ENCODE data around the gene GRAMD4. TPM values are rescaled to one million over a fixed set of nuclear protein-coding genes. Genes with fewer than 3 reads are reported as not detected.
A peak's percentile ranks its signal among the peaks of the same experiment; 100 is the strongest.

The GRAMD4 gene
- total and polyA plus RNA-seq, 2 donors (not counting 1 experiment from before 2014, with no cell fraction given) = 17.0 to 88.1 TPM

DNA sequence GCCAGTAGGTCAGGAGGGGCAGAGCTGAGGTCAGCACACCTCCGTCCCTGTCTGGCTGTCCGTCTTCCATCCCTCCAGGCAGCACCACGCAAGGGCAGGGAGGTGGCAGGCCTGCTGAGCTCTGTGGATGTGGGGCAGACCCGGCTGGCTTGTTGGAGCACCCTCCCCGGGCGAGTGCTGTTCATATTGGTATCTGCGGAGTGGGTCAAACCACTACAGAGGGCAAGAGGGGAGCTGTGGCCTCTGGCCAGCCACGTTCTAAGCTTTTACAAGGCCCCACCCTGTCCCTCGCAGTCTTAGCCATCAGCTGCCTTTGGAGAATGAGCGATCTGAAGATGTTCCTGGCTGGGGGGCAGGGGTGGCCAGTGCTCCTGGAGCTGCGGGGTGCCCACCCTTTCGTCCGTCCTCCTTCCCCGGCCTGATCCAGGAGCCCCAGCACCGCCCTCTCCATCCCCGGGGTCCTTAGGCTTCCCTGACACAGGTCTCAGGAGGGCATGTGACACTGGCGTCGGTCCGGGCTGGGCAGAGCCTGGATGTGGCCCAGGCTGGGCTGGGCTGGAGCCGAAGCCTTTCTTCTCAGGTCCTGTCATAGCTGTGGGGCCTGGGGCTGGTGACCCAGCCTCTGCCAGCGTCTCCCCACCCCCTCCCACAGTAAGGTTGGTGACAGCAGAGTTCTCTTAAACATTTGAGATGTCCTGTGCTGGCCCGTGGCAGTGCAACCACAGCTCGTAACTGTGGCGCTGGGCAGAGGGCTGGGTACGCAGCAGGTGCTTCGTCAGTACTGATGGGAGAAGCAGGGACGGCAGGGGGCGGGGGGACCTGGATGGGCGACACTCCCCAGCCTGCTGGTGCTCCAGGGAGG is 31.7 kb upstream of the GRAMD4 start:
- Histone ChIP-seq H3K27ac (ENCODE audit: low read length in 2 of 2) (peak overlapping the region; percentile 92 to 99), H3K4me3 (ENCODE audit: control extremely low read depth in 1 of 5, extremely low read depth in 1 of 5, insufficient read depth in 1 of 5, low read depth in 2 of 5, low read length in 4 of 5) (peak overlapping the region in 4 of 5 experiments; percentile 23 to 52 (median 46)), H2AFZ (ENCODE audit: insufficient read depth, low read depth, low read length, poor library complexity, severe bottlenecking) (peak overlapping the region; percentile 5), H3K9me3 (ENCODE audit: control extremely low read depth in 1 of 3, control insufficient read depth in 2 of 3, insufficient read depth in 1 of 3, low read length in 2 of 3) (no peaks in the 10 kb centered on the region), H3K79me2 (ENCODE audit: control insufficient read depth, insufficient read depth, low read length) (peaks cover 74% of the 10 kb centered on the region), H3K9ac (ENCODE audit: low read length) (peak overlapping the region; percentile 58), H3K27me3 (replicated peaks in 1 of 4; ENCODE audit: control extremely low read depth in 1 of 4, control insufficient read depth in 3 of 4, insufficient read depth in 4 of 4, low read length in 3 of 4) (no peaks in the 10 kb centered on the region), H4K20me1 (ENCODE audit: control insufficient read depth, insufficient read depth, low read length, poor library complexity, severe bottlenecking) (no peaks in the 10 kb centered on the region), H3K4me1 (ENCODE audit: control insufficient read depth in 2 of 2, insufficient read depth in 2 of 2, low read length in 2 of 2) (peaks cover 68 to 90% of the 10 kb centered on the region in 2 donors), H3K4me2 (replicated peaks; ENCODE audit: low read depth, low read length, poor library complexity, severe bottlenecking) (peak overlapping the region; percentile 82), H3K36me3 (replicated peaks in 1 of 2; ENCODE audit: control extremely low read depth in 1 of 2, control insufficient read depth in 1 of 2, extremely low read depth in 1 of 2, insufficient read depth in 2 of 2, low read length in 1 of 2) (no peaks in the 10 kb centered on the region)
- no peaks in the 10 kb centered on the region for H3K27me3 Mint-ChIP-seq
- WGBS (ENCODE audit: insufficient coverage) = 61% methylated on average over 22 of the region's 29 CpGs
- ATAC-seq (ENCODE audit: low read depth) (no peak), DNase-seq (peak; percentile 54)
- peak overlapping the region; percentile 91 for H3K4me3 Mint-ChIP-seq
- TF ChIP-seq, protein P1, sequence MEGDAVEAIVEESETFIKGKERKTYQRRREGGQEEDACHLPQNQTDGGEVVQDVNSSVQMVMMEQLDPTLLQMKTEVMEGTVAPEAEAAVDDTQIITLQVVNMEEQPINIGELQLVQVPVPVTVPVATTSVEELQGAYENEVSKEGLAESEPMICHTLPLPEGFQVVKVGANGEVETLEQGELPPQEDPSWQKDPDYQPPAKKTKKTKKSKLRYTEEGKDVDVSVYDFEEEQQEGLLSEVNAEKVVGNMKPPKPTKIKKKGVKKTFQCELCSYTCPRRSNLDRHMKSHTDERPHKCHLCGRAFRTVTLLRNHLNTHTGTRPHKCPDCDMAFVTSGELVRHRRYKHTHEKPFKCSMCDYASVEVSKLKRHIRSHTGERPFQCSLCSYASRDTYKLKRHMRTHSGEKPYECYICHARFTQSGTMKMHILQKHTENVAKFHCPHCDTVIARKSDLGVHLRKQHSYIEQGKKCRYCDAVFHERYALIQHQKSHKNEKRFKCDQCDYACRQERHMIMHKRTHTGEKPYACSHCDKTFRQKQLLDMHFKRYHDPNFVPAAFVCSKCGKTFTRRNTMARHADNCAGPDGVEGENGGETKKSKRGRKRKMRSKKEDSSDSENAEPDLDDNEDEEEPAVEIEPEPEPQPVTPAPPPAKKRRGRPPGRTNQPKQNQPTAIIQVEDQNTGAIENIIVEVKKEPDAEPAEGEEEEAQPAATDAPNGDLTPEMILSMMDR (IDR thresholded peaks at IDR 0.05) = no peak
- no peak for TF ChIP-seq EZH2 (IDR thresholded peaks at IDR 0.05; ENCODE audit: borderline replicate concordance, insufficient read depth, low read depth, low read length, poor library complexity, severe bottlenecking)
- intact Hi-C loops (cut with micrococcal nuclease) = no loop called here
- ChIA-PET CTCF (interaction anchor here (1.0 to 2.5 kb wide), 6 partner anchors 10 to 150 kb away, joined by 3 to 16 read pairs (median 4); no protein-coding TSS in a partner anchor), POLR2A (interaction anchor here (0.5 to 2.3 kb wide), 8 partner anchors 11 to 180 kb away, joined by 3 to 17 read pairs (median 4); no protein-coding TSS in a partner anchor)
- H3K27ac Mint-ChIP-seq = peak overlapping the region; percentile 99
- H3K9me3 Mint-ChIP-seq (ENCODE audit: insufficient read depth) = no peaks in the 10 kb centered on the region
- peaks cover 82% of the 10 kb centered on the region for H3K4me1 Mint-ChIP-seq

Data from B cell (primary cell).